ENCODE measurements around the gene PPIP5K2. TPM values are rescaled to one million over a fixed set of nuclear protein-coding genes. Genes with fewer than 3 reads are reported as not detected.
A peak's percentile ranks its signal among the peaks of the same experiment; 100 is the strongest.

PPIP5K2 gene
- total RNA-seq, 2 experiments from 2014 or later, result 50.5 to 59.5 TPM

DNA sequence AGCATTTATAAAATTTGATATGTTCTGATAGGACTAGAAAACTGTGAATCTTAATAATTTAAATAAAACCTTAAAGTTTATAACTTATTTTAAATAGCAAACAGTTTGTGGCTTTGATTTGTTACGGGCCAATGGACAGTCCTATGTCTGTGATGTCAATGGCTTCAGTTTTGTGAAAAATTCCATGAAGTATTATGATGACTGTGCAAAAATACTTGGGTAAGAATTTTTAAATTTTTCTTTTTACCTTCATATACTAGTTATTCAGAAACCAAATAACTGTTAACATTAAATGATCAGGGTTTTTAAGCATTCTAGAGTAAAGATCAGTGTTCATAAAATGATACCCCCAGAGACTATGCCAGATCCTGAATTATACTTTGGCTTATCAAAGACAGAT lies 31.1 kb downstream of the PPIP5K2 start:
- TF ChIP-seq, protein P1, sequence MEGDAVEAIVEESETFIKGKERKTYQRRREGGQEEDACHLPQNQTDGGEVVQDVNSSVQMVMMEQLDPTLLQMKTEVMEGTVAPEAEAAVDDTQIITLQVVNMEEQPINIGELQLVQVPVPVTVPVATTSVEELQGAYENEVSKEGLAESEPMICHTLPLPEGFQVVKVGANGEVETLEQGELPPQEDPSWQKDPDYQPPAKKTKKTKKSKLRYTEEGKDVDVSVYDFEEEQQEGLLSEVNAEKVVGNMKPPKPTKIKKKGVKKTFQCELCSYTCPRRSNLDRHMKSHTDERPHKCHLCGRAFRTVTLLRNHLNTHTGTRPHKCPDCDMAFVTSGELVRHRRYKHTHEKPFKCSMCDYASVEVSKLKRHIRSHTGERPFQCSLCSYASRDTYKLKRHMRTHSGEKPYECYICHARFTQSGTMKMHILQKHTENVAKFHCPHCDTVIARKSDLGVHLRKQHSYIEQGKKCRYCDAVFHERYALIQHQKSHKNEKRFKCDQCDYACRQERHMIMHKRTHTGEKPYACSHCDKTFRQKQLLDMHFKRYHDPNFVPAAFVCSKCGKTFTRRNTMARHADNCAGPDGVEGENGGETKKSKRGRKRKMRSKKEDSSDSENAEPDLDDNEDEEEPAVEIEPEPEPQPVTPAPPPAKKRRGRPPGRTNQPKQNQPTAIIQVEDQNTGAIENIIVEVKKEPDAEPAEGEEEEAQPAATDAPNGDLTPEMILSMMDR (IDR thresholded peaks at IDR 0.05), result no peak
- ChIA-PET CTCF (interaction anchor here (1.4 kb wide), 1 partner anchor 11 kb away, joined by 7 read pairs; no protein-coding TSS in a partner anchor), POLR2A (no interaction called here)
- H3K4me1 Mint-ChIP-seq (ENCODE audit: low read depth), result peaks cover 3% of the 10 kb centered on the region
- ATAC-seq (no peak), DNase-seq (no peak)
- H3K4me3 Mint-ChIP-seq, result no peak overlapping the region
- intact Hi-C loops (cut with micrococcal nuclease), result no loop called here
- no peaks in the 10 kb centered on the region for H3K9me3 Mint-ChIP-seq
- peaks cover 11% of the 10 kb centered on the region for H3K36me3 Mint-ChIP-seq (ENCODE audit: low read depth)
- no peak overlapping the region for H3K27ac Mint-ChIP-seq
- H3K27me3 Mint-ChIP-seq, result no peaks in the 10 kb centered on the region

DNA sequence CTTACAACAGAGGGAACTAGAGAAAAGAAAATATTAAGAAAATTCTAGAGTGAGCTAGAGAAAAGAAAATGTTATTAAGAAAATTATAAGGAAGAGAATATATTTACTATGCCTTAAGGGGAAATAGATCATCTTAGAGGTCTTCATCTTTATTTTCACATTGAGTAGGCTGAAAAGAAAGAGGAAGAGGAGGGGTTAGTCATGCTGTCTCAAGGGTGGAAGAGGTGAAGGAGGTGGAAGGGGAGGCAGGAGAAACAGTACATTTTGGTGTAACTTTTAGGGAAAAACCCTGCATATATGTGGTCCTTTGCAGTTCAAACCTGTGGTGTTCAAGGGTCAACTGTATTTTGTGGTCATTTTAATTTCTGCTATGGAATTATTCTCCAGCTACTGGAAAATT lies 46.6 kb downstream of the PPIP5K2 start:
- H3K4me3 Mint-ChIP-seq, result no peak overlapping the region
- intact Hi-C loops (cut with micrococcal nuclease), result no loop called here
- H3K27ac Mint-ChIP-seq, result no peak overlapping the region
- no peaks in the 10 kb centered on the region for H3K9me3 Mint-ChIP-seq
- peaks cover 5% of the 10 kb centered on the region for H3K4me1 Mint-ChIP-seq (ENCODE audit: low read depth)
- DNase-seq (no peak), ATAC-seq (no peak)
- H3K27me3 Mint-ChIP-seq, result no peaks in the 10 kb centered on the region
- ChIA-PET POLR2A (no interaction called here), CTCF (interaction anchor here (2.3 kb wide), 1 partner anchor 26 kb away, joined by 6 read pairs; no protein-coding TSS in a partner anchor)
- TF ChIP-seq, protein P1 (IDR thresholded peaks at IDR 0.05), result no peak
- peaks cover 23% of the 10 kb centered on the region for H3K36me3 Mint-ChIP-seq (ENCODE audit: low read depth)

DNA sequence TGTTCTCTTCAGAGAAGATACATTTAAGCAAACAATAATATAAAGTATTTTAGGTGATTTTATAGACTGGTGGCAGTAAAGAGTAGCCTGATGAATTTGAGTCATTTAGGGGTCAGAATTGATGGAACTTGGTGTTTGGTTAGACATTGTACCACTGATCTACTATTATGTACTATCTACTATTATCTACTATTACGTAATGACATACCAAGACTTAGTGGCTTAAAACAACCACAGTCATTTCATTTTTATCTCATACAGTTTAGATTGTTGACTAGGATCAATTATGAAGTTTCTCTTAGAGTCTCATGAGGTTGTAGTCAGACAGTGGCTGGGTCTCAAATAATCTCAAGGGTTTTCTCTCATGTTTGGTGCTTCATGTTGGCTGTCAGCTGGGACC lies 54.0 kb downstream of the PPIP5K2 start:
- Mint-ChIP-seq H3K27me3 (no peaks in the 10 kb centered on the region), H3K9me3 (no peaks in the 10 kb centered on the region), H3K4me1 (ENCODE audit: low read depth) (no peaks in the 10 kb centered on the region), H3K4me3 (no peak overlapping the region), H3K36me3 (ENCODE audit: low read depth) (no peaks in the 10 kb centered on the region), H3K27ac (no peak overlapping the region)
- CTCF ChIA-PET, result no interaction called here
- no peak for ATAC-seq
- POLR2A ChIA-PET, result no interaction called here
- intact Hi-C loops (cut with micrococcal nuclease), result no loop called here
- no peak for DNase-seq
- TF ChIP-seq, protein P1 (IDR thresholded peaks at IDR 0.05), result no peak

DNA sequence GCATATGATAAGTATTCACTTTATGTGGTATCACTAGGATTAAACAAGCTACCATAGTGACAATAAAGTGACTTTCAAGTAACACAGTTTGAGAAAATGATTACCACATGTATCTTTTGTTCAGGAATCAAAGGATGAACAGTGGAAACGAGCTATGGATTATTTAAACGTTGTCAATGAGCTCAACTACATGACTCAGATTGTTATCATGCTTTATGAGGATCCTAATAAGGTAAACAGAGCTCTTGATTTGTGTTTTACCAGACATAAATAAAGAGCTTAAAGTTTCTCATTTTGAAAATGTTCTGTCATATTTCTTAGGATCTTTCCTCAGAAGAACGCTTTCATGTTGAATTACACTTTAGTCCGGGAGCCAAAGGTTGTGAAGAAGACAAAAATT lies 57.4 kb downstream of the PPIP5K2 start:
- CTCF ChIA-PET, result interaction anchor here (0.9 to 1.5 kb wide), 3 partner anchors 10 to 47 kb away, joined by 3 read pairs; no protein-coding TSS in a partner anchor
- no peak overlapping the region for H3K4me3 Mint-ChIP-seq
- H3K27ac Mint-ChIP-seq, result no peak overlapping the region
- no peaks in the 10 kb centered on the region for H3K9me3 Mint-ChIP-seq
- TF ChIP-seq, protein P1 (IDR thresholded peaks at IDR 0.05), result no peak
- H3K36me3 Mint-ChIP-seq (ENCODE audit: low read depth), result peaks cover 2% of the 10 kb centered on the region
- DNase-seq, result no peak
- no peaks in the 10 kb centered on the region for H3K4me1 Mint-ChIP-seq (ENCODE audit: low read depth)
- intact Hi-C loops (cut with micrococcal nuclease), result no loop called here
- POLR2A ChIA-PET, result no interaction called here
- no peaks in the 10 kb centered on the region for H3K27me3 Mint-ChIP-seq
- no peak for ATAC-seq

DNA sequence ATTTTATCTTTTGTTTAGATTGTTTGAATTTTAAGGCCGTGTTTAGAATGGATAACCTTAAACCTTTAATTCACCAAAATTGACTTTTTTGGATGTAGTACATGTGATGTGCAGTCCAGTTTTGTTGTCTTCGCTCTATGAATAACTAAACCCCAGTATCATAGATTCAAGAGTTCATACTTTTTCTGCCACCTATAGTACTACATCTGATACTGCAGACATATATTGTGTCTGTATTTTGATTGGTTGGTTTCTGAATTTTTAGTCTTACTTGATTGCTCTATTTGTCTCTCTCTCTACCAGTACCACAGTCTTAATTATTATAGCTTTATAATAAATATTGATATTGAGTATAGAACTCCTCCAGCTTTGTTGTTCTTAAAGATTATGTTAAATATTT lies 58.1 kb downstream of the PPIP5K2 start:
- H3K27me3 Mint-ChIP-seq, result no peaks in the 10 kb centered on the region
- peak; percentile 30 for ATAC-seq
- CTCF ChIA-PET, result interaction anchor here (0.9 to 1.5 kb wide), 3 partner anchors 10 to 38 kb away, joined by 3 to 4 read pairs (median 3); no protein-coding TSS in a partner anchor
- H3K4me3 Mint-ChIP-seq, result no peak overlapping the region
- peaks cover 4% of the 10 kb centered on the region for H3K36me3 Mint-ChIP-seq (ENCODE audit: low read depth)
- H3K27ac Mint-ChIP-seq, result no peak overlapping the region
- H3K4me1 Mint-ChIP-seq (ENCODE audit: low read depth), result no peaks in the 10 kb centered on the region
- TF ChIP-seq, protein P1 (IDR thresholded peaks at IDR 0.05), result no peak
- DNase-seq, result no peak
- intact Hi-C loops (cut with micrococcal nuclease), result no loop called here
- H3K9me3 Mint-ChIP-seq, result no peaks in the 10 kb centered on the region
- POLR2A ChIA-PET, result no interaction called here

All from activated CD8-positive, alpha-beta T cell treated with anti-CD3 and anti-CD28 coated beads for 36 hours (primary cell).